Measurements from ENCODE around the gene FXYD5. TPM values are rescaled to one million over a fixed set of nuclear protein-coding genes. Genes with fewer than 3 reads are reported as not detected.

FXYD5 gene
- total RNA-seq, 1 experiment from 2014 or later = 100 TPM

- H3K27ac Mint-ChIP-seq = no peak overlapping the region
- Histone ChIP-seq H2BK12ac (ENCODE audit: insufficient read length, low read depth, low read length) (no peak overlapping the region), H2BK20ac (ENCODE audit: low read depth, low read length, poor library complexity, severe bottlenecking) (no peak overlapping the region), H2AFZ (ENCODE audit: low read length) (no peak overlapping the region), H3K23ac (ENCODE audit: insufficient read length, low read depth, low read length) (no peak overlapping the region), H3K9ac (ENCODE audit: extremely low read depth, insufficient read length, low read length) (no peak overlapping the region), H3K27ac (ENCODE audit: insufficient read length, low read depth, low read length) (no peak overlapping the region), H3K27me3 (ENCODE audit: insufficient read depth, low read length) (no peaks in the 10 kb centered on the region), H2BK120ac (ENCODE audit: low read depth, low read length, poor library complexity, severe bottlenecking) (no peak overlapping the region), H3K4me2 (ENCODE audit: insufficient read depth, insufficient read length, low read length) (no peak overlapping the region), H3K23me2 (ENCODE audit: insufficient read length, low read depth, low read length, poor library complexity, severe bottlenecking) (no peaks in the 10 kb centered on the region), H3K9me3 (ENCODE audit: control insufficient read depth, low read depth, low read length) (peaks cover 7% of the 10 kb centered on the region), H2BK5ac (ENCODE audit: insufficient read length, low read length) (no peak overlapping the region), H3K4ac (ENCODE audit: low read depth, low read length) (no peak overlapping the region), H2AK5ac (ENCODE audit: insufficient read length, low read length) (no peak overlapping the region), H4K5ac (ENCODE audit: insufficient read length, low read depth, low read length) (no peak overlapping the region), H3K14ac (ENCODE audit: insufficient read depth, low read length) (no peak overlapping the region), H3K79me2 (ENCODE audit: insufficient read depth, low read length) (no peaks in the 10 kb centered on the region), H4K91ac (ENCODE audit: insufficient read length, low read depth, low read length) (no peak overlapping the region), H3K56ac (ENCODE audit: insufficient read length, low read depth, low read length) (no peak overlapping the region), H3K4me1 (ENCODE audit: insufficient read depth, low read length) (no peaks in the 10 kb centered on the region), H2BK15ac (ENCODE audit: low read depth, low read length) (no peak overlapping the region), H4K20me1 (ENCODE audit: control insufficient read depth, insufficient read depth, insufficient read length) (peaks cover 3% of the 10 kb centered on the region), H3T11ph (ENCODE audit: low read length) (no peak overlapping the region), H3K18ac (ENCODE audit: insufficient read length, low read depth, low read length) (no peak overlapping the region), H4K8ac (replicated peaks; ENCODE audit: insufficient read length, low read depth, low read length) (no peak overlapping the region), H3K79me1 (ENCODE audit: insufficient read depth, low read depth, low read length, poor library complexity, severe bottlenecking) (no peaks in the 10 kb centered on the region)
- DNase-seq = peak; percentile 1
- no peak for TF ChIP-seq CTCF (conservative IDR thresholded peaks at IDR 0.05)
- WGBS (ENCODE audit: extremely low coverage, insufficient read length, low lambda C conversion rate) = no CpG with 5 or more reads among the region's 3 CpGs
- no peak overlapping the region for H3K4me3 Mint-ChIP-seq
- H3K27me3 Mint-ChIP-seq (ENCODE audit: low read depth) = no peaks in the 10 kb centered on the region
- H3K4me1 Mint-ChIP-seq = no peaks in the 10 kb centered on the region
- H3K36me3 Mint-ChIP-seq (ENCODE audit: insufficient read depth in 1 of 3, low read depth in 3 of 3) = peaks cover 66 to 76% (median 75%) of the 10 kb centered on the region in 3 experiments
- H3K9me3 Mint-ChIP-seq = peaks cover 12 to 26% of the 10 kb centered on the region in 2 experiments
These were observed 13.7 kb downstream of the FXYD5 start for GRCh38 chr19:35168196-35168595.
